Measurements from ENCODE around the gene PDE4B. TPM values are rescaled to one million over a fixed set of nuclear protein-coding genes. Genes with fewer than 3 reads are reported as not detected.

The PDE4B gene
- total and polyA plus RNA-seq, 9 of the 15 experiments (the other 6 are each of a cell fraction or from before 2014, with no cell fraction given), result 0.09 TPM; not detected in 8

DNA sequence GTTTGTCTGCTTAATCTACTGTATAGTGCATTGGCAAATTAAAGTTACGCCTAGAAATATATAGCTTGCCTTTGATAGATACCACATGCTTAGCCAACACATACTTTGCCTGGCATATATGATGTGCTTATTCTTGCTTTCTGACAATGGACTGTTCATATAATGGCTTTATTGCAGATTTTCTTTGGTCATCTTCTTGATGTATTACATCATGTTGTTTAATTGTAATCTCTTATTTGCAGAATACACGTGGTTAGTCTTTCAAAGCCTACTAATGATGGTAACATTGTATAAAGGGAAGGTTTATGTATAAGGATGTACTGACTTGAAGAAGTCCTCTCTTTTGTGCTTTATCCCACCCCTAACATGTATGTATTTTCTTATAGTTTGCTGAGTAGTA, 201.5 kb downstream of the PDE4B start (continued):
- TF ChIP-seq, protein P1, sequence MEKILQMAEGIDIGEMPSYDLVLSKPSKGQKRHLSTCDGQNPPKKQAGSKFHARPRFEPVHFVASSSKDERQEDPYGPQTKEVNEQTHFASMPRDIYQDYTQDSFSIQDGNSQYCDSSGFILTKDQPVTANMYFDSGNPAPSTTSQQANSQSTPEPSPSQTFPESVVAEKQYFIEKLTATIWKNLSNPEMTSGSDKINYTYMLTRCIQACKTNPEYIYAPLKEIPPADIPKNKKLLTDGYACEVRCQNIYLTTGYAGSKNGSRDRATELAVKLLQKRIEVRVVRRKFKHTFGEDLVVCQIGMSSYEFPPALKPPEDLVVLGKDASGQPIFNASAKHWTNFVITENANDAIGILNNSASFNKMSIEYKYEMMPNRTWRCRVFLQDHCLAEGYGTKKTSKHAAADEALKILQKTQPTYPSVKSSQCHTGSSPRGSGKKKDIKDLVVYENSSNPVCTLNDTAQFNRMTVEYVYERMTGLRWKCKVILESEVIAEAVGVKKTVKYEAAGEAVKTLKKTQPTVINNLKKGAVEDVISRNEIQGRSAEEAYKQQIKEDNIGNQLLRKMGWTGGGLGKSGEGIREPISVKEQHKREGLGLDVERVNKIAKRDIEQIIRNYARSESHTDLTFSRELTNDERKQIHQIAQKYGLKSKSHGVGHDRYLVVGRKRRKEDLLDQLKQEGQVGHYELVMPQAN (IDR thresholded peaks at IDR 0.05; ENCODE audit: borderline replicate concordance), result no peak
- TF ChIP-seq SIX5 (IDR thresholded peaks at IDR 0.05; ENCODE audit: borderline replicate concordance in 1 of 2, insufficient read depth in 1 of 2, low read depth in 1 of 2, low read length in 2 of 2), result no peak
- no peak for TF ChIP-seq ELF2 (CRISPR knock-in tag; IDR thresholded peaks at IDR 0.05)
- no peak for TF ChIP-seq ZNF124 (CRISPR knock-in tag; IDR thresholded peaks at IDR 0.05)
- no peak for TF ChIP-seq NCOA1 (IDR thresholded peaks at IDR 0.05; ENCODE audit: low read depth)
- TF ChIP-seq CBX5 (IDR thresholded peaks at IDR 0.05; ENCODE audit: borderline replicate concordance, low read depth), result no peak
- no peak for TF ChIP-seq GATAD2B (IDR thresholded peaks at IDR 0.05; ENCODE audit: borderline replicate concordance)
- no peak for TF ChIP-seq GTF2F1 (IDR thresholded peaks at IDR 0.05; ENCODE audit: low read depth, low read length)
- TF ChIP-seq, protein P2, sequence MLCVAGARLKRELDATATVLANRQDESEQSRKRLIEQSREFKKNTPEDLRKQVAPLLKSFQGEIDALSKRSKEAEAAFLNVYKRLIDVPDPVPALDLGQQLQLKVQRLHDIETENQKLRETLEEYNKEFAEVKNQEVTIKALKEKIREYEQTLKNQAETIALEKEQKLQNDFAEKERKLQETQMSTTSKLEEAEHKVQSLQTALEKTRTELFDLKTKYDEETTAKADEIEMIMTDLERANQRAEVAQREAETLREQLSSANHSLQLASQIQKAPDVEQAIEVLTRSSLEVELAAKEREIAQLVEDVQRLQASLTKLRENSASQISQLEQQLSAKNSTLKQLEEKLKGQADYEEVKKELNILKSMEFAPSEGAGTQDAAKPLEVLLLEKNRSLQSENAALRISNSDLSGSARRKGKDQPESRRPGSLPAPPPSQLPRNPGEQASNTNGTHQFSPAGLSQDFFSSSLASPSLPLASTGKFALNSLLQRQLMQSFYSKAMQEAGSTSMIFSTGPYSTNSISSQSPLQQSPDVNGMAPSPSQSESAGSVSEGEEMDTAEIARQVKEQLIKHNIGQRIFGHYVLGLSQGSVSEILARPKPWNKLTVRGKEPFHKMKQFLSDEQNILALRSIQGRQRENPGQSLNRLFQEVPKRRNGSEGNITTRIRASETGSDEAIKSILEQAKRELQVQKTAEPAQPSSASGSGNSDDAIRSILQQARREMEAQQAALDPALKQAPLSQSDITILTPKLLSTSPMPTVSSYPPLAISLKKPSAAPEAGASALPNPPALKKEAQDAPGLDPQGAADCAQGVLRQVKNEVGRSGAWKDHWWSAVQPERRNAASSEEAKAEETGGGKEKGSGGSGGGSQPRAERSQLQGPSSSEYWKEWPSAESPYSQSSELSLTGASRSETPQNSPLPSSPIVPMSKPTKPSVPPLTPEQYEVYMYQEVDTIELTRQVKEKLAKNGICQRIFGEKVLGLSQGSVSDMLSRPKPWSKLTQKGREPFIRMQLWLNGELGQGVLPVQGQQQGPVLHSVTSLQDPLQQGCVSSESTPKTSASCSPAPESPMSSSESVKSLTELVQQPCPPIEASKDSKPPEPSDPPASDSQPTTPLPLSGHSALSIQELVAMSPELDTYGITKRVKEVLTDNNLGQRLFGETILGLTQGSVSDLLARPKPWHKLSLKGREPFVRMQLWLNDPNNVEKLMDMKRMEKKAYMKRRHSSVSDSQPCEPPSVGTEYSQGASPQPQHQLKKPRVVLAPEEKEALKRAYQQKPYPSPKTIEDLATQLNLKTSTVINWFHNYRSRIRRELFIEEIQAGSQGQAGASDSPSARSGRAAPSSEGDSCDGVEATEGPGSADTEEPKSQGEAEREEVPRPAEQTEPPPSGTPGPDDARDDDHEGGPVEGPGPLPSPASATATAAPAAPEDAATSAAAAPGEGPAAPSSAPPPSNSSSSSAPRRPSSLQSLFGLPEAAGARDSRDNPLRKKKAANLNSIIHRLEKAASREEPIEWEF (CRISPR knock-in tag; IDR thresholded peaks at IDR 0.05), result no peak
- TF ChIP-seq KAT7 (CRISPR knock-in tag; IDR thresholded peaks at IDR 0.05; ENCODE audit: borderline replicate concordance), result no peak
- TF ChIP-seq ZNF282 (CRISPR knock-in tag; IDR thresholded peaks at IDR 0.05), result no peak
- no peak for TF ChIP-seq NFIX (CRISPR knock-in tag; IDR thresholded peaks at IDR 0.05; ENCODE audit: low read depth)
- TF ChIP-seq NEUROD1 (IDR thresholded peaks at IDR 0.05; ENCODE audit: borderline replicate concordance, low read depth, low read length, partially characterized antibody), result no peak
- no peak for TF ChIP-seq ZNF785 (CRISPR knock-in tag; IDR thresholded peaks at IDR 0.05)
